GM21786 (cell line): Measurements from ENCODE around the gene TCF7.
"Not testable (repeated sequence)": the region's sequence is repeated elsewhere in the genome, so short reads cannot be mapped to it uniquely, and the experiment has no call there.

Experiments used
- ATAC-seq: cut with Tn5 transposase; IDR thresholded peaks from one replicate; pipeline ENCODE4 v1.9.1; 2021; ENCODE audit not compliant: unreplicated experiment

The TCF7 gene

GRCh38 chr5:134143944-134144941, 29.8 kb downstream of the TCF7 start:
- no peak for ATAC-seq

- no peak for ATAC-seq
These were observed 30.7 kb downstream of the TCF7 start for GRCh38 chr5:134145041-134145757.

- ATAC-seq, result peak; percentile 56
These were observed 31.5 kb downstream of the TCF7 start for GRCh38 chr5:134145779-134146581.

- ATAC-seq, result no peak
These were observed 32.4 kb downstream of the TCF7 start for GRCh38 chr5:134146651-134147518.

GRCh38 chr5:134148316-134148715, 33.8 kb downstream of the TCF7 start:
- ATAC-seq, result no peak

- no peak for ATAC-seq
These were observed 34.6 kb downstream of the TCF7 start for GRCh38 chr5:134148986-134149539.

- ATAC-seq, result no peak
These were observed 35.3 kb downstream of the TCF7 start for GRCh38 chr5:134149571-134150303.

GRCh38 chr5:134151723-134152122, 37.2 kb downstream of the TCF7 start:
- no peak for ATAC-seq

- ATAC-seq, result not testable (repeated sequence)
These were observed 37.8 kb downstream of the TCF7 start for GRCh38 chr5:134152173-134152832.

- no peak for ATAC-seq
These were observed 38.8 kb downstream of the TCF7 start for GRCh38 chr5:134153241-134153640.

- no peak for ATAC-seq
These were observed 39.2 kb downstream of the TCF7 start for GRCh38 chr5:134153657-134154056.

GRCh38 chr5:134161513-134162395, 47.3 kb downstream of the TCF7 start:
- no peak for ATAC-seq

GRCh38 chr5:134162592-134162991, 48.1 kb downstream of the TCF7 start:
- ATAC-seq, result no peak

GRCh38 chr5:134171972-134172371, 57.5 kb downstream of the TCF7 start:
- ATAC-seq, result no peak

GRCh38 chr5:134174841-134175839, 60.7 kb downstream of the TCF7 start:
- no peak for ATAC-seq

- no peak for ATAC-seq
These were observed 61.5 kb downstream of the TCF7 start for GRCh38 chr5:134175921-134176510.
